Activated naive CD4-positive, alpha-beta T cell treated with anti-CD3 and anti-CD28 coated beads for 36 hours (primary cell): ENCODE data around the gene CCDC141. TPM values are rescaled to one million over a fixed set of nuclear protein-coding genes. Genes with fewer than 3 reads are reported as not detected.

ENCODE experiments used
- CTCF ChIA-PET: fragments of 350-600 bp; sonication (Branson Sonifier 250); formaldehyde crosslinking; loops from one replicate; lab custom pipeline; 2021; ENCODE audit warnings: antibody characterized with exemption; lab: Charles Lee
- DNase-seq: peaks from one replicate; pipeline ENCODE4 v3.0.0-alpha.2; 2020
- H3K27ac Mint-ChIP-seq: one replicate; pipeline ENCODE4 v1.8.0; 2021; ENCODE audit warnings: mild to moderate bottlenecking, mixed read lengths
- H3K27me3 Mint-ChIP-seq: one replicate; pipeline ENCODE4 v1.8.0; 2021; ENCODE audit warnings: low read depth, mixed read lengths
- H3K36me3 Mint-ChIP-seq: one replicate; pipeline ENCODE4 v1.8.0; 2021; ENCODE audit warnings: low read depth, mixed read lengths
- H3K4me1 Mint-ChIP-seq: one replicate; pipeline ENCODE4 v1.8.0; 2021; ENCODE audit warnings: low read depth, mixed read lengths
- H3K4me3 Mint-ChIP-seq: one replicate; pipeline ENCODE4 v1.8.0; 2021; ENCODE audit warnings: mild to moderate bottlenecking, moderate library complexity, mixed read lengths
- H3K9me3 Mint-ChIP-seq: one replicate; pipeline ENCODE4 v1.8.0; 2021; ENCODE audit warnings: mixed read lengths
- intact Hi-C: fragments of 100-400 bp; cut with micrococcal nuclease; formaldehyde crosslinking; loops from one replicate; pipeline ENCODE4 v1.15.1; 2023
- total RNA-seq, 2 experiments: library from RNA; stranded (reverse); gene quantifications; one replicate each; pipeline ENCODE4 v1.2.3, GENCODE V29; 2021

CCDC141 gene
- total RNA-seq, 2 experiments from 2014 or later, result 2.6 to 4.6 TPM

DNA sequence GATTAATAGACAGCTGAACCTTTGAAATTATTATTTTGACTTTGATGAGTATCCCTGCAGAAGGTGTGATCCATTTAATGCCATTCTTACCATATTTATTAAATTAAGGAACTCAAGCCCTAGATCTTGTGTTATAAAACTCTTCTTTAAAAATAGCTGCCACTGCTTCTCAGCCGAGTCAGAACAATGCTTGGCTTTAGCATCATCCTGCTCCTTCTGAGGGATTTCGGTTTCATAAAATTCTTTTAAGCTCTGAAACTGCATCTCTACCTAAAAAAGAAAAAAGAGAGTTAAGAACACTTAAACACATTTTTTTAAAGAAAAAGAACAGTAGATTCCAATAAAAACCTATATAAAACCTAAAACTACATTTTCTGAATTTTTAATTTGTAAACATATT lies 172.1 kb downstream of the CCDC141 start:
- Mint-ChIP-seq H3K9me3 (no peaks in the 10 kb centered on the region), H3K36me3 (peaks cover 7% of the 10 kb centered on the region), H3K4me3 (no peak overlapping the region), H3K27ac (no peak overlapping the region), H3K4me1 (no peaks in the 10 kb centered on the region), H3K27me3 (no peaks in the 10 kb centered on the region)
- CTCF ChIA-PET, result interaction anchor here (1.0 to 2.7 kb wide), 6 partner anchors 13 to 564 kb away, joined by 3 to 9 read pairs (median 4); no protein-coding TSS in a partner anchor
- DNase-seq, result no peak
- intact Hi-C loops, result no loop called here

- intact Hi-C loops, result no loop called here
- CTCF ChIA-PET, result interaction anchor here (0.5 to 1.1 kb wide), 2 partner anchors 17 to 60 kb away, joined by 3 read pairs; no protein-coding TSS in a partner anchor
- Mint-ChIP-seq H3K27ac (no peak overlapping the region), H3K36me3 (no peaks in the 10 kb centered on the region), H3K9me3 (no peaks in the 10 kb centered on the region), H3K4me3 (no peak overlapping the region), H3K4me1 (peaks cover 2% of the 10 kb centered on the region), H3K27me3 (no peaks in the 10 kb centered on the region)
- DNase-seq, result no peak
Observed at GRCh38 chr2:178874529-178875240, 175.3 kb downstream of the CCDC141 start.

DNA sequence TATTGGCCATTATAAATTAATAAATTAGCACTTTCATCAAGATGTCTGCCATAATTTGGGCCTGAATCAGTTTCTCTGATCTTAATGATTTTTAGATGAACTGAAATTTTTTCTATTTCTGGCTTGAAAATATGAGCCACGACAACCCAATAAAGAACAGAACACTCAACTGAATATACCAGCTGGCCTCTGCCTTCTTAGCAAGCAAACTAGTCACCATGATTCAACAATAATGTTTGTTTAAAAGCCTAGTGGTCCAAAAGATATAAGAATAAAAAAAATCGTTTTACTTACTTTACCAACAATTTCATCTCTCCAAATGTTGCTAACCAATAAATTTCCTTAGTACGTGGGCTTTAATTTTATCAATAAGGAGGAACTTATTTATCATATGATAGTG lies 176.0 kb downstream of the CCDC141 start:
- H3K4me1 Mint-ChIP-seq, result peaks cover 2% of the 10 kb centered on the region
- H3K27me3 Mint-ChIP-seq, result no peaks in the 10 kb centered on the region
- no peaks in the 10 kb centered on the region for H3K9me3 Mint-ChIP-seq
- no peaks in the 10 kb centered on the region for H3K36me3 Mint-ChIP-seq
- intact Hi-C loops, result no loop called here
- CTCF ChIA-PET, result interaction anchor here (0.5 kb wide), 2 partner anchors 17 to 41 kb away, joined by 3 read pairs; no protein-coding TSS in a partner anchor
- H3K27ac Mint-ChIP-seq, result no peak overlapping the region
- no peak for DNase-seq
- H3K4me3 Mint-ChIP-seq, result no peak overlapping the region

DNA sequence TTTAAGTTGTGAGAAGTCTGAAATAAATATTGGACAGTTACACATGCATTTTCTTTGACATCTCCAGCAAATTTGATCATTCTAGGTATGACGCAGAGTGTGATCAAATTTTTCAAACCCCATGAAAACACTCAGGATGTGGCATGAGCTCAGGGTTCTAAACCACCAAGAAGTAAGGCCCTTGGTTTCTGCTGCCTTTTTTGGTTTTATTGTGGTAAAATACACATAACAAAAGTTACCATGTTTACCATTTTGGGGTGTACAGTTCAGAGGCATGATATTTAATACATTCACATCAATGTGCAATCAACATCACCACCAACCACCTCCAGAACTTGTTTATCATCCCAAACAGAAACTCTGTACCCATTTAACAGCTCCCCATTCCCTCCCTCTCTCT lies 178.4 kb downstream of the CCDC141 start:
- Mint-ChIP-seq H3K4me1 (peaks cover 2% of the 10 kb centered on the region), H3K9me3 (no peaks in the 10 kb centered on the region), H3K36me3 (peaks cover 2% of the 10 kb centered on the region), H3K4me3 (no peak overlapping the region), H3K27ac (no peak overlapping the region), H3K27me3 (no peaks in the 10 kb centered on the region)
- CTCF ChIA-PET, result interaction anchor here (0.6 kb wide), 1 partner anchor 205 kb away, joined by 4 read pairs; no protein-coding TSS in a partner anchor
- DNase-seq, result no peak
- intact Hi-C loops, result no loop called here

DNA sequence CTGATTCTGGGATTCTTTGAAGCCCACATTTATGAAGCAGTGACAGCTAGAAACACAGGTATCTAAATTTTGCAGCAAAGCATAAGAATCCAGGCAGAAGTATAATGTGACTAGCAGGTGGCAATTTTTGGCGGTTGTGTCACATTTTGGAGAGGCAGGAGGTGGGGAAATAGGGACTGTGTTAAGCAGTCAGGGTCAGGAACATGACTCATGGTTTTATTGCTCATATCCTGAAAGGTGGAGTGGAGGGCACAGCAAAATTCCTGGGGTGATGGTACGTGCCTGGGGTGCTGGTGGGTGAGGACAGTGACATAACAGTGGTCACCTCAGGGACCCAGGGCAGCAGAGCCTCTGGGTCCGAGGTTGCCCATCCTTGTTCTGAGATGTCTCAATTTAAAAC lies 179.2 kb downstream of the CCDC141 start:
- Mint-ChIP-seq H3K27ac (no peak overlapping the region), H3K36me3 (peaks cover 2% of the 10 kb centered on the region), H3K4me1 (peaks cover 2% of the 10 kb centered on the region), H3K9me3 (no peaks in the 10 kb centered on the region), H3K4me3 (no peak overlapping the region), H3K27me3 (no peaks in the 10 kb centered on the region)
- intact Hi-C loops, result no loop called here
- CTCF ChIA-PET, result no interaction called here
- DNase-seq, result no peak

DNA sequence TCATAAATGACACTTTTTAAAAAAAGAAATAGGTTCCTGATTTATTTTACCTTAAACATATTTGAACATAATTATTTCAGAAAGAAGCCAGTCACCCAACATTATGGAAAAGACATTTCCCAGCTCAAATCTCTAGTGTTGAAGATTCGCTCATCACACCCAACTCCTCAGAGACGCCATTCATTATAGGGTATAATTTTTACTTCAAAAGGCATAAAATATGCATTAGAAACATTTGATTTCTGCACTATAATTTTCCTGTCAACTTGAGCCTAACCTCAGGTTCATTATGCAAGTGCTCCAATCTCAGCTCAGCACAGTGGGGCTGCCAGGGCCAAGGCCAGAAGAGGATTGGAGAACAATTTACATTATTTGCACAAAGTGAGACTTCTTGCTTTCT lies 183.9 kb downstream of the CCDC141 start:
- no peak overlapping the region for H3K4me3 Mint-ChIP-seq
- DNase-seq, result no peak
- H3K4me1 Mint-ChIP-seq, result peaks cover 2% of the 10 kb centered on the region
- no peaks in the 10 kb centered on the region for H3K27me3 Mint-ChIP-seq
- H3K36me3 Mint-ChIP-seq, result peaks cover 9% of the 10 kb centered on the region
- intact Hi-C loops, result no loop called here
- H3K9me3 Mint-ChIP-seq, result no peaks in the 10 kb centered on the region
- no peak overlapping the region for H3K27ac Mint-ChIP-seq
- CTCF ChIA-PET, result interaction anchor here (2.2 kb wide), 1 partner anchor 70 kb away, joined by 4 read pairs; no protein-coding TSS in a partner anchor

- no peak for DNase-seq
- no peak overlapping the region for H3K27ac Mint-ChIP-seq
- peaks cover 9% of the 10 kb centered on the region for H3K36me3 Mint-ChIP-seq
- H3K27me3 Mint-ChIP-seq, result no peaks in the 10 kb centered on the region
- no peaks in the 10 kb centered on the region for H3K4me1 Mint-ChIP-seq
- CTCF ChIA-PET, result interaction anchor here (2.2 kb wide), 1 partner anchor 69 kb away, joined by 4 read pairs; no protein-coding TSS in a partner anchor
- H3K9me3 Mint-ChIP-seq, result no peaks in the 10 kb centered on the region
- no peak overlapping the region for H3K4me3 Mint-ChIP-seq
- intact Hi-C loops, result no loop called here
Observed at GRCh38 chr2:178865146-178865936, 184.6 kb downstream of the CCDC141 start.

- no peak for DNase-seq
- Mint-ChIP-seq H3K36me3 (peaks cover 9% of the 10 kb centered on the region), H3K27me3 (no peaks in the 10 kb centered on the region), H3K4me1 (no peaks in the 10 kb centered on the region), H3K9me3 (no peaks in the 10 kb centered on the region), H3K27ac (no peak overlapping the region), H3K4me3 (no peak overlapping the region)
- CTCF ChIA-PET, result no interaction called here
- intact Hi-C loops, result no loop called here
Observed at GRCh38 chr2:178863856-178864620, 185.9 kb downstream of the CCDC141 start.

DNA sequence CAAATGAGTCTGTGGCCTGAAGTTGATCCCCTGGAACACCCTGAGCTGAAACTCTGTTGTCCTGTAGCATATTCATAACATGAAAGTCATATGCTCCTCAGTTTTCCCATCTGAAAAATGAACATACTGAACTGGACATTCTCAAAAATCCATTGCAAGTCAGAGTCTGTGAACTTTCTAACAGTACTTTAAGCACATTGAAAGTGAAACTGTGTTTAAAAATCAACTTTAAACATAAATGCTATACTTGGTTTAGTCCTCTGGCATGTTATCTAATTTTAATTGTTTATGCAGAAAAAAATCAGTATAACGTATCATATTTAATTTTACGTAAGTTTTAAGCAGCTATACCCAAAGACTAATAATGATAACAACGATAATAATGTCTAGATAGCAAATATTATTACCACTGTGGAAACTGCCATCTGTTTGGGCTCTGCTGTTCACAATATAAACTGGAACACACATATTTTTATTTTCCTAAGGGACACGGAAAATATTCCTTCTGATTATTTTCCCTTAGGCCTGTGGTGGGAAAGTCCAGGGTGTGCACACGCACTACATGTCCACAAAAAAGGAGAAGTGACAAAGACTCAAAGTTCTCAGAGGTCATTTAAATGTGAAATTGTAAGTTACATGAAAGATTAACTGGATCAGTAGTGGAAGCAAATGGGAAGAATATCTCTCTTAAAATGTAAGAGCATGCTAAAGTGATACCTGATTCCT lies 186.6 kb downstream of the CCDC141 start:
- Mint-ChIP-seq H3K4me3 (no peak overlapping the region), H3K27ac (no peak overlapping the region), H3K27me3 (no peaks in the 10 kb centered on the region), H3K9me3 (no peaks in the 10 kb centered on the region), H3K4me1 (no peaks in the 10 kb centered on the region), H3K36me3 (peaks cover 7% of the 10 kb centered on the region)
- no peak for DNase-seq
- CTCF ChIA-PET, result no interaction called here
- intact Hi-C loops, result no loop called here

DNA sequence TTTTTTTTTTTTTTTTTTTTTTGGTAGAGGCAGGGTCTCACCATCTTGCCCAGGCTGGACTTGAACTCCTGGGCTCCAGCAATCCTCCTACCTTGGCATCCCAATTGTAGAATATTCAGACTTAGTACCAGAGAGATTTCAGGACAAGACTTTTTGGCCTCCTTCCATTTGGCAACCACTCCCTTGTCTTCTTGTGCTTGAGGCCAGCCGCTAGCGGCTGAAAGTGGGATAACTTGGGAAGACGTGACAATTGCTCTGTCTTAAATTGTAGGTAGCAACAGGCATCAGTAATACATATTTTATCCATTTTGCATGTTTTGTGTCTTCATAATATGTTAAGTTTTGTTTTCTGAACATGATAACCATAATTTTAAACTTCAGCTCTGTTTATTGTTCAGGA lies 189.4 kb downstream of the CCDC141 start:
- DNase-seq, result no peak
- CTCF ChIA-PET, result no interaction called here
- Mint-ChIP-seq H3K4me3 (no peak overlapping the region), H3K4me1 (no peaks in the 10 kb centered on the region), H3K36me3 (peaks cover 7% of the 10 kb centered on the region), H3K27me3 (no peaks in the 10 kb centered on the region), H3K9me3 (no peaks in the 10 kb centered on the region), H3K27ac (no peak overlapping the region)
- intact Hi-C loops, result no loop called here

DNA sequence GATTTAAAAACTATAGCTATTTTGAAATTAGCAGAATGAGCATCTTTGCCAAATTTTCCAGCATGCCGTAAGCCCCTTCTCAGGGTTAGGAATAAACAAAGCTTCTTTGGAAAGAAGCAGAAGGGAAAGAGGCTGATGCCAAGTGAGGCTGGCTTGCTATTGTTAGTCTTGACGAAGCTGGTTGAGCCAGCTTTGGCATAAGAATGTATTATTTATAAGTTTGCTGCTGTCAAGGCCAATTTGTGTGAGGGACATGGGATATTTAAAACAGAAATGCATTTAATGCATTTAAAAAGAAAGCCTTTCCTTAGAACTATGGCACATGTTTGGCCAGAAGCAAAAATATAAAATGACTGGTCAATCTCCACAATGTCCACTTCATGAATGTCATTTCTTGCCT lies 190.2 kb downstream of the CCDC141 start:
- H3K27me3 Mint-ChIP-seq, result no peaks in the 10 kb centered on the region
- CTCF ChIA-PET, result interaction anchor here (1.1 kb wide), 1 partner anchor 31 kb away, joined by 3 read pairs; no protein-coding TSS in a partner anchor
- H3K9me3 Mint-ChIP-seq, result no peaks in the 10 kb centered on the region
- intact Hi-C loops, result no loop called here
- DNase-seq, result no peak
- H3K4me1 Mint-ChIP-seq, result no peaks in the 10 kb centered on the region
- no peak overlapping the region for H3K4me3 Mint-ChIP-seq
- peaks cover 6% of the 10 kb centered on the region for H3K36me3 Mint-ChIP-seq
- H3K27ac Mint-ChIP-seq, result no peak overlapping the region
